Stimulated activated CD8-positive, alpha-beta memory T cell treated with anti-CD3 and anti-CD28 coated beads, Interleukin-7, amount 100 ng/mL, for 4 hours (primary cell): ENCODE results near the gene PLEKHG2.
"Not testable (repeated sequence)": the region's sequence is repeated elsewhere in the genome, so short reads cannot be mapped to it uniquely, and the experiment has no call there.

Source experiments
- DNase-seq, 2 donors: peaks; one replicate each; pipeline ENCODE4 v3.0.0-alpha.2; 2020; ENCODE audit warnings: low read depth in 2 of 2

PLEKHG2 gene

GRCh38 chr19:39412100-39412866 is at the start of gene PLEKHG2:
Gene PLEKHG2 (plus strand): TSS chr19:39412669. CDS start chr19:39414087, 1,418 bp downstream.
- peak; percentile 91 to 93 for DNase-seq

DNA sequence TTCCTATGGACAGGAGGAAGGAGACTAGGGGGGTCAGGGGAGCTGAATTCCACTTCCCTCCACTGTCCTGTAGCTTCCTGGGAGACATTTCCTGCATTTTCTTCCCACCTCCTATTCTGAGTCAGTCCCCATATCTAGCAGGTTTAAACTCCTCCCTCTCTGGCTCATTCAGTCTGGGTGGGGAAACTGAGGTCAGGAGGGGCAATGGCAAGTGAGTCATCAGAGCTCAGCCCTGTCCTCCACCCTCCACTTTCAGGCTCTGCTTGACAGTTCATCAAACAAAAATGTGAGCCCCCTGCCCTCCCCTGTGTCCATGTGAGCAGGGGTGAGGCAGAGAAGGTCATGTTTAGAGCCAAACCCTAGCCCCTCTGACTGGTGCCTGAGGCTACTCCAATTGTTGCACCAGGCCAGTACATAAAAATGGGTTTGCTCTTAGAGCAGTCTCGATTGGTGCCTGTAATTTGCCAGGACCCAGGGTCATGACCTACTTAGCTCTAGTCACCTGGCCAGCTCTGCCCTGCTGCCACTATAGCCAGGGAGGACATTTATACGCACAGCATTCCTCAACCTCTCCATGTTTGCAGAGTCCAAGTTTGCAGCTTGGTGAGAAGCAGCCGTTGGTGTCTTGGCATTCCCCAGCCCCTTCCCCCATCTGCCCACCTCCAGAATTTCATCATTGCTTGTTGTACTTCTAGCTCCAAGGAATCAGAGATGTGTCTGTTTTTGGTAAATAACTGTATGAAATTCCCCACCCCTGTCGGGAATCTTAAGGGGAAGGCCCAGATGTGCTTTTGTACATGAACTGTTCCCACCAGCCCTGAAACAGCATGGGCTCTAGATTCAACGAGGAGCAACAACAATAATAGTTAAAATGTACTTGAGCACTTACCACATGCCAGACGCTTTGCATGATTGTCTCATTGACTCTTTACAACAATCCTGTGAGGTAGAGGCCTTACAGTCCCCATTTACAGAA is 49.5 kb upstream of the PLEKHG2 start:
- DNase-seq = no peak

- DNase-seq = no peak
Measured at GRCh38 chr19:39363901-39364457, 48.5 kb upstream of the PLEKHG2 start.

DNA sequence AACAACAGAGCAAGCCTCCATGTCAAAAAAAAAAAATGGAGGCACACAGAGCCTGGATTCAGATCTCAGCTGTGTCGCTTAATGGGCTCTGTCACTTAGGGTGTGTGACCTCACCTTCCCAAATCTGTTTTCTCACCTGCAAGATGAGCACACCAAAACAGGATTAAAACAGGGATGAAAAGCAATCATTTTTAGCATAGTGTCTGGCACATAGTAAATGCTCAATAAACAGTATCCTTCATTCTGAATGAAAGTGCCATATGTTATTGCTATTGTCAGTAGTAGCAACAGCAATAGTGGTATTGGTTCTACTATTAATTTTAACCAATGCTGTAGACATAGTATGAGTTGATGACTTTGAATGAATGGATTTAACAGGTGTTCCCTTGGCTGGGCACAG is 46.9 kb upstream of the PLEKHG2 start:
- DNase-seq = no peak

DNA sequence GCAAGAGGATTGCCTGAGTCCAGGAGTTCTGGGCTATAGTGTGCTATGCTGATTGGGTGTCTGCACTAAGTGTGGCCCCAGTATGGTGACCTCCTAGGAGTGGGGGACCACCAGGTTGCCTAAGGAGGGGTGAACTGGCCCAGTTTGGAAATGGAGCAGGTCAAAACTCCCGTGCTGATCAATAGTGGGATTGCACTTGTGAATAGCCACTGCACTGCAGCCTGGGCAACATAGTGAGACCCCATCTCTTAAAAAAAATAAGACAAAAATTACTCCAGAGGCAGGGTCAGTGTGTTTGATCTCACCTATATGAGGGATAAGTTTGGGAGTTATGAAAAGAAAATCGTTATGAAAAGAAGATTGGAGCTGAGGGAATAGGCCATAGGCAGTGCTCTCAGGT is 43.3 kb upstream of the PLEKHG2 start:
- no peak for DNase-seq

- no peak for DNase-seq
Measured at GRCh38 chr19:39370735-39371134, 41.7 kb upstream of the PLEKHG2 start.

- no peak for DNase-seq
Measured at GRCh38 chr19:39372047-39372802, 40.2 kb upstream of the PLEKHG2 start.

- no peak for DNase-seq
Measured at GRCh38 chr19:39372941-39373340, 39.5 kb upstream of the PLEKHG2 start.

GRCh38 chr19:39375929-39376328 is 36.5 kb upstream of the PLEKHG2 start:
- no peak for DNase-seq

DNA sequence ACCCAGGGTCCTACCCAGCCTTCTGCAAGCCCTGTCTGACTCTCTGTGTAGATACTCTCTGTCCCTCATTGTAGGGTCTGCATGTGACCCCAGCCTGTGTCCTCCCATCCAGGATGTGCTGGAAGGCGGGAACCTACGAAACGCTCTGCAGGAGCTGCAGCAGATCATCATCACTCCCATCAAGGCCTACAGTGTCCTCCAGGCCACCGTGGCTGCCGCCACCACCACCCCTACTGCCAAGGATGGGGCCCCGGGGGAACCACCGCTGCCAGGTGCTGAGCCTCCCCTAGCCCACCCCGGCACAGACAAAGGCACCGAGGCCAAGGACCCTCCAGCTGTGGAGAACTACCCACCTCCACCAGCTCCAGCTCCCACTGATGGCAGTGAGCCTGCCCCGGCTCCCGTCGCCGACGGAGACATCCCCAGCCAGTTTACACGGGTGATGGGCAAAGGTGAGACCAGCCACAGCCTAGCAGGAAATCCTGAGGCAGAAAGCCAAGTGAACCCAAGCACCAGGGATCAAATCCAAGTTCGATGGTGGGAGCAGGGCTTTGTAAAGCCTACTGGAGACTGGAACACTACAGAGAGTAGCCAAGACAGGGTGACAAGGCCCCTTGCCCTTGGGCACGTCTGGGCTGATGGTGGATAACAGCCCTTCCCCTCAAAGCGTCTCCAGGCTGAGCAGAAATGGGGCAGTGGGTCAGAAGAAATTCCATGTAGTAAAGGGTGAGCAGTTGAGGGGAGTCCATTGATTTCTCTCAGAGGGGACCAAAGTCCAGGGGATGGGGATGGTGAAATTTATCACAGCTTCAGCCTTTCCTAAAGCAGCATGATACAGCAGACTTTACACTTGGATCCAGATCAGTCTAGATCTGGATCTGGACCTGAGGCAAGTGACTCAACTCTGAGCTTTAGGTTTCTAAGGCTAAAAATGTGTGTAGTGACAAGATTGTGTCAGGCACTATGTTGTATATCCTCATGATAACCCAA is 34.8 kb upstream of the PLEKHG2 start:
- no peak for DNase-seq

DNA sequence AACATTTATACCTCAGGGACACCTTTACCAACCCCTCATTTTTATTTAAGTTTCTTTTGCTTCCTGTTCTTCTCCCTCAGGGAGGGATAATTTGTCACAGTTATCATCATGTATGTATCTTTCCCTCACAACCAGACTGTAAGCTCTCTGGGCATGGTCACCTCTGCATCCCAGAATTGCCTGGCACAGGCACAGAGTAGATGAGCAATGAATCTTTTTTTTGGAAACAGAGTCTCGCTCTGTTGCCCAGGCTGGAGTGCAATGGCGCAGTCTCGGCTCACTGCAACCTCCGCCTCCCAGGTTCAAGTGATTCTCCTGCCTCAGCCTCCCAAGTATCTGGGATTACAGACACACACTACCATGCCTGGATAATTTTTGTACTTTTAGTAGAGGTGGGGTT is 33.1 kb upstream of the PLEKHG2 start:
- DNase-seq = not testable (repeated sequence)

GRCh38 chr19:39379865-39380396 is 32.5 kb upstream of the PLEKHG2 start:
- DNase-seq = no peak

DNA sequence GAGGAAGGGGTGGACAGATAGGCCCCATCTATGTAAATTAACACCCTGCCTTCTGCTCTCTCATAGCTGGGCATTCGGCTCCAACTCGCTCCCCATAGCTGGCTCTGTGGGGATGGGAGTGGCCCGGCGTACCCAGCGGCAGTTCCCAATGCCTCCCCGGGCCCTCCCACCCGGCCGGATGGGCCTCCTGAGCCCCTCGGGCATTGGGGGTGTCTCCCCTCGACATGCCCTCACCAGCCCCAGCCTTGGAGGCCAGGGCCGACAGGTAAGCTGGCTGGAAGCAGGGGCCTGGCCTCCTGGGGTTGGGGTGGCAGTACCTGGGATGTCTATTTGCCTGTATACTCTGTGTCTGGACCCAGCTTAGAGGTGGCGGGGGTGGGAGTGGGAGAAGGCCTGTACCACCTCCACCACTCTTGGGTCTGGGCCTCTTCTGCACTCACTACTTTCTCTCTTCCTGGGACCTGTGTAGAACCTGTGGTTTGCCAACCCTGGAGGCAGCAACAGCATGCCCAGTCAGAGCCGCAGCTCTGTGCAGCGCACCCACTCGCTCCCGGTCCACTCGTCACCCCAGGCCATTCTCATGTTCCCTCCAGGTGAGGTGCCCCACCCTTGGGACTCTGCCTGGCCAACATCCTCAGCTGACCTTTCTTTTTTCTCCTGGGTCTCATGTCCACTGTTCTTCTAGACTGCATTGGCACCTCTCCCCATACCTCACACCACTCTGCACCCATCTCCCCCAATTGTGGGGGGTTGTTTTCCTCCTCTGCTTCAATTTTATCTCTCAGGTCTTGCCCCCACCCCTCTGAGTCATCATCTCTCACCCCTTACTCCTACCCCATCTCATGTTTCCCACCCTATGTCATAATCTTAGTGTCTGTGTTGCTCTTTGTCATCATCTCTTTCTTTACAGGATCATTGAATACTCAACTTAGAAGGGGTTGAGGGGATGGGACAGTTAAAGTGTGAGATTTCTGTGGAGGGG is 31.7 kb upstream of the PLEKHG2 start:
- DNase-seq = no peak

DNA sequence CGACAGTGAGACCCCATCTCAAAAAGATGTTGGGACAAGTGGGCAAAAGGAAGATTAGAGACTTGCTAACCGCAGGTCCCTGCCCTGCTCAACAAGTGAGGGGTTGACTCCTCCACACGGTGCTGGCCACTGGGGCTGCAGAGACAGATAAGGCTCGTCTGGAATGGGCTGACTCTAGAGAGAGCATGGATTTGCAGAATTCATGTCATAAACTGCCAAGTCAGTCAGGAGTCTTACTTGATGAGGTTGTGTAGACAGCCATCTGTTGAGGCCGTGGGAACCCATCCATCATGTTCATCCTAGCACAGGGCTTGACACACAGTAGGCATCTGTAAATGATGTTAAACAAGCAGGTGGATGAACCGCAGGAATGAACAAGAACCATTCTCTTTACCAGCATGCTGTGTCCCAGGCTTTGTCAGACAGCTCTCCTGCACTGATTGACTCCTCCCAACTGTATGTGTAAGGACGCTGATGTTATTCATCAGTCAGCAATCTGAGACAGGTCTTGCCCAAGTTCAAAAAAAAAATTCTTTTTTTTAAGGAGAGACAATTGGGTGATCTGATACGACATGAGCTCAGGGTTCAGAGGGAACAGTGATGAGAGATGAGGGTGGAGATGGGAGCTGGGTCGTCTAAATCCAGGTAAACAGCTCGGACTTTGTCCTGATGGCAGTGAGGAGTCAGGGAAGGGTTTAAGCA is 30.4 kb upstream of the PLEKHG2 start:
- no peak for DNase-seq

DNA sequence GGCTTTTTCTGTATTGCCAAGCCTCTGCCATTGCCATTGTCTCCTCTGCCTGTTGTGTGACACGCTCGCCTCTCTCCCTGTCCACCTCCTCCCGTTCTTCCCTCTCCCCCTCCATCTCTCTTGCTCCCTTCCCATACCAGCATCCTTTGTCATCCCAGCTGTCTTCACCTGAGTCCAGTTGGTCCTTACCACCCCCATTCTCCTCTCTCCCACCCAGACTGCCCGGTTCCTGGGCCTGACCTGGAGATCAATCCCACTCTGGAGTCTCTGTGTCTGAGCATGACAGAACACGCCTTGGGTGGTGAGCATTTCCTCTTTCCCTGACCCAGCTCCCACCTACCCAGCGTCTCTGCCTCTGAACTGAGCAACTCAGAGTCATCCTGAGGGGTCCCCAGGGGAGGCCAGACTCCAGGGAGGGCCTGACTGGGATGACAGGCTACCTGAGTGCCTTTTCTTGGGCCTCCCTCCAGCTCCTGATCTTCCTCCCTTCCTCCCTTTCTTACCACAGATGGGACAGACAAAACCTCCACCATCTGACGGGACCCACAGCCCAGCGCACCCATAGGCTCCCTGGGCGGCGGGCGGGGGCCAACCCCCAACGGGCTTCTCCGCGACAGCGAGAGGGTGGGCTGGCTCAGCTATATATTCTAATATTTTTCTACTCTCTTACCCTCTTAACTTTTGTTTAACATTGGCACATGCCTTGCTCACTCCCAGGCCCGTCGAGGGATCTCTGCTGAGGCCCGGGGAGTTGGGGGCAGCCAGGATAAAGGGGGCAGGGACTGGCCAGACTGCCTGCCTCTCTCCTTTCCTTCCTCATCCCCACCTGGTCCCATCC is 29.3 kb upstream of the PLEKHG2 start:
- DNase-seq = no peak

DNA sequence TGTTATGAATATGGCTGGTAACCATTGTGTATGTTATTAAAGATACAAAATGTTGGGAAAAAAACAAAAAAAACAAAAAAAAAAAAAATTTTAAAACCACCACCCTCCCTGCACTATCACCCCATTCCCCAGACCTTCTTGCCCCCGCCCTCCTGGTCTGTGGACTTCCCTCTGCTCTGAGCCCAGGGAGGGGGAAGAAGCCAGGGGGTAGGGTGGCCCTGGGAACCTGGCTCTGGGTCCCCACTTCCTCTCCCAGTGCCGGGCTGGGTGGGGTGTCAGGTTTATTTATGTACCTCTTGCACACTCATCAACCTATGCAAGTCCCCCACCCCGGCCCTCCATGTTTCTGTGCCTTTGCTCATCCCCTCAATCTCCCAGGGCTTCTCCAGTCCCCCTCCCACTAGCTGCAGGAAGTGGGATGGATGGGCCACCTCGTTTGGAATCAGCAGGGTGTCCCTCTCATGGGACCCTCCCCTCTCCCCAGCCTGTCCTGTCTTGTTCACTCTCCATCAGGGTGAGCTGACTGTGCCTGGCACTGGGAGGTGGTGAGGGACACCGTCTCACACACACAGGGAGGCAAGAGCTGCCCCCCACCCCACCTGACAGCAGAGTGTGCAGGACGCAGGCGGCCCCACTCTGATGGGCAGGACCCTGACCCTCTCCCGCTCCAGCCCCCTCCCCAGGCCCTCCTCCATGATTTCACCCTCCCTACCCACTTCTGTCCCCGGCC is 27.5 kb upstream of the PLEKHG2 start:
- no peak for DNase-seq
